ENCODE results near the gene STAT5A. TPM values are rescaled to one million over a fixed set of nuclear protein-coding genes. Genes with fewer than 3 reads are reported as not detected.

STAT5A gene
- total and polyA plus RNA-seq, 9 of the 15 experiments (the other 6 are each of a cell fraction or from before 2014, with no cell fraction given): 79.9 to 415 (median 196) TPM

DNA sequence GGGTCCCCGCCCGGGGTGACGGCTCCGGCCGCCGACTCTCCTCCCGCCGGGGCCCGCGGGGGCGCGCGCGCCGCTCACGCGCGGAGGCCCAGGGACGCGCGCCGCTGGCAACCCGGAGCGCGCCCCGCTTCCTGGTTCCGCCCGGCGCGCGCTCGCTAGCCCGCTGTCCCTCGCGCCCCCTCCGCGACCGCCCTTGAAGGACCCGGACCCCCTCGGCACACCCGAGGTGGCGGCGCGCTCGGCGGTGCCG is 12.0 kb upstream of the STAT5A start, which contains the start of gene STAT5B (continued):
- TF ChIP-seq, protein P1, sequence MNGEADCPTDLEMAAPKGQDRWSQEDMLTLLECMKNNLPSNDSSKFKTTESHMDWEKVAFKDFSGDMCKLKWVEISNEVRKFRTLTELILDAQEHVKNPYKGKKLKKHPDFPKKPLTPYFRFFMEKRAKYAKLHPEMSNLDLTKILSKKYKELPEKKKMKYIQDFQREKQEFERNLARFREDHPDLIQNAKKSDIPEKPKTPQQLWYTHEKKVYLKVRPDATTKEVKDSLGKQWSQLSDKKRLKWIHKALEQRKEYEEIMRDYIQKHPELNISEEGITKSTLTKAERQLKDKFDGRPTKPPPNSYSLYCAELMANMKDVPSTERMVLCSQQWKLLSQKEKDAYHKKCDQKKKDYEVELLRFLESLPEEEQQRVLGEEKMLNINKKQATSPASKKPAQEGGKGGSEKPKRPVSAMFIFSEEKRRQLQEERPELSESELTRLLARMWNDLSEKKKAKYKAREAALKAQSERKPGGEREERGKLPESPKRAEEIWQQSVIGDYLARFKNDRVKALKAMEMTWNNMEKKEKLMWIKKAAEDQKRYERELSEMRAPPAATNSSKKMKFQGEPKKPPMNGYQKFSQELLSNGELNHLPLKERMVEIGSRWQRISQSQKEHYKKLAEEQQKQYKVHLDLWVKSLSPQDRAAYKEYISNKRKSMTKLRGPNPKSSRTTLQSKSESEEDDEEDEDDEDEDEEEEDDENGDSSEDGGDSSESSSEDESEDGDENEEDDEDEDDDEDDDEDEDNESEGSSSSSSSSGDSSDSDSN (IDR thresholded peaks at IDR 0.05; ENCODE audit: borderline replicate concordance in 1 of 2, low read depth in 2 of 2, low read length in 2 of 2): peak in 1 of 2 experiments; percentile 43; a peak in 1 of 4 replicates
- TF ChIP-seq PRPF4 (IDR thresholded peaks at IDR 0.05; ENCODE audit: insufficient read depth, low read depth, low read length, poor library complexity, severe bottlenecking) (no peak), ZNF668 (CRISPR knock-in tag; IDR thresholded peaks at IDR 0.05) (no peak), BMI1 (IDR thresholded peaks at IDR 0.05; ENCODE audit: low read length) (no peak), CBFA2T2 (conservative IDR thresholded peaks at IDR 0.05) (no peak), GTF2F1 (IDR thresholded peaks at IDR 0.05; ENCODE audit: low read depth, low read length) (no peak), ZNF408 (CRISPR knock-in tag; IDR thresholded peaks at IDR 0.05; ENCODE audit: low read depth) (no peak), TRIM24 (IDR thresholded peaks at IDR 0.05) (no peak), KDM1A (IDR thresholded peaks at IDR 0.05) (no peak), MAZ (CRISPR knock-in tag; conservative IDR thresholded peaks at IDR 0.05 in 1 of 2, IDR thresholded peaks at IDR 0.05 in 1 of 2) (no peak), ZNF695 (CRISPR knock-in tag; IDR thresholded peaks at IDR 0.05) (no peak), SMARCC2 (IDR thresholded peaks at IDR 0.05; ENCODE audit: low read depth) (no peak), MTF1 (CRISPR knock-in tag; IDR thresholded peaks at IDR 0.05; ENCODE audit: borderline replicate concordance) (no peak), ZFPM2 (CRISPR knock-in tag; IDR thresholded peaks at IDR 0.05) (0 out of 2 replicates have a peak, but pooled peaks have one; percentile 11), MCM3 (IDR thresholded peaks at IDR 0.05) (no peak), KHSRP (IDR thresholded peaks at IDR 0.05) (no peak), TCF3 (CRISPR knock-in tag; IDR thresholded peaks at IDR 0.05) (no peak), KAT2B (IDR thresholded peaks at IDR 0.05; ENCODE audit: low read depth, low read length) (no peak), KDM4B (IDR thresholded peaks at IDR 0.05; ENCODE audit: borderline replicate concordance in 2 of 2, low read depth in 1 of 2) (0 out of 4 replicates have a peak, but pooled peaks of 1 of the 2 experiments have one; percentile 7)
- TF ChIP-seq, protein P2, sequence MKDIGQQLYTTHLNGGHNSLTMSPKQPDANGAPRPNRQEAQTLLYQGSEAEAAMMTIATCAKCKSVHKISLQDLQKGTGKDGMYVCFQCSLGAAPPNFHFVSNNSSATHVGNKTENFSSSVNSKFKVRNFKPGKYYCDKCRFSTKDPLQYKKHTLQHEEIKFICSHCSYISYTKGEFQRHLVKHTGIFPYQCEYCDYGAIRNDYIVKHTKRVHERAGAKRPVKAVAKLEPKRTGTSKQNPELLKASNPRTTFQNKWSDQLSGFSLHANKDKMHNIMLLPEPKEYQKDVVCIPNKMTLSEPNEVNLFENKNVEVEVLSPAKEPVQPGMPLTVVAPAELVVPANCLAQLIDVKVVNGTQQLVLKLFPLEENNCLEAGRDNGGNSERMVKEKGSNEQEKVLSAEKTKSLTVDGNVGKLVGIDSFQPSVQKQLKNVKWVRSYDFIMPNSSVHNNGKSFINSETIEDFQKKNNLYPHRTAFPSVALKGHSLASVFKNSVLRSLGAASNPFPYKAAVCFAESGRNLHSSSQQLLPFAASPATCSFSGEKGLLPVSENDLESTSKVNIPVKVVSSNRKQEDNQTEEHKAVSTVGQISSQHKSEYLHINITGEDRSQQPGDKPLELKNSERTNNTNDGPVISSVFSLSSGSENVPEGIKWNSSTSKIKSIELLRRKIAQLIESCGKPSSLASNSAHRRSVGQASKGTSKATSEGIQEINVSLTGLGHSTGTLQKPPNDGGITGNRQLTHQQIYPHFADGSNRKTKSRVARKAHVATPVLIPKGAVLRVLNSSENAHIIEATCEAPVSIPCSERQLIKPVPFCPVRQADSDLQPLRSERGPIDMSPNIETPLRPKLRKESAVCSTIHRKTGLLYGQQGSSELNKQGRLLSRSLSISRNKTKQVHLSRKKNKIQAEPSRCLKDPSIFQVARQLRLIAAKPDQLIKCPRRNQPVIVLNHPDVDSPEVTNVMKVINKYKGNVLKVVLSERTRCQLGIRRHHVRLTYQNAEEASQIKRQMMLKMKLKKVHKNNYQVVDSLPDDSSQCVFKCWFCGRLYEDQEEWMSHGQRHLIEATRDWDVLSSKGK (CRISPR knock-in tag; IDR thresholded peaks at IDR 0.05): no peak
- TF ChIP-seq, protein P3, sequence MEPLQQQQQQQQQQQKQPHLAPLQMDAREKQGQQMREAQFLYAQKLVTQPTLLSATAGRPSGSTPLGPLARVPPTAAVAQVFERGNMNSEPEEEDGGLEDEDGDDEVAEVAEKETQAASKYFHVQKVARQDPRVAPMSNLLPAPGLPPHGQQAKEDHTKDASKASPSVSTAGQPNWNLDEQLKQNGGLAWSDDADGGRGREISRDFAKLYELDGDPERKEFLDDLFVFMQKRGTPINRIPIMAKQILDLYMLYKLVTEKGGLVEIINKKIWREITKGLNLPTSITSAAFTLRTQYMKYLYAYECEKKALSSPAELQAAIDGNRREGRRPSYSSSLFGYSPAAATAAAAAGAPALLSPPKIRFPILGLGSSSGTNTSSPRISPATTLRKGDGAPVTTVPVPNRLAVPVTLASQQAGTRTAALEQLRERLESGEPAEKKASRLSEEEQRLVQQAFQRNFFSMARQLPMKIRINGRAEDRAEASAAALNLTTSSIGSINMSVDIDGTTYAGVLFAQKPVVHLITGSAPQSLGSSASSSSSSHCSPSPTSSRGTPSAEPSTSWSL (CRISPR knock-in tag; IDR thresholded peaks at IDR 0.05; ENCODE audit: borderline replicate concordance): no peak
- TF ChIP-seq, protein P4, sequence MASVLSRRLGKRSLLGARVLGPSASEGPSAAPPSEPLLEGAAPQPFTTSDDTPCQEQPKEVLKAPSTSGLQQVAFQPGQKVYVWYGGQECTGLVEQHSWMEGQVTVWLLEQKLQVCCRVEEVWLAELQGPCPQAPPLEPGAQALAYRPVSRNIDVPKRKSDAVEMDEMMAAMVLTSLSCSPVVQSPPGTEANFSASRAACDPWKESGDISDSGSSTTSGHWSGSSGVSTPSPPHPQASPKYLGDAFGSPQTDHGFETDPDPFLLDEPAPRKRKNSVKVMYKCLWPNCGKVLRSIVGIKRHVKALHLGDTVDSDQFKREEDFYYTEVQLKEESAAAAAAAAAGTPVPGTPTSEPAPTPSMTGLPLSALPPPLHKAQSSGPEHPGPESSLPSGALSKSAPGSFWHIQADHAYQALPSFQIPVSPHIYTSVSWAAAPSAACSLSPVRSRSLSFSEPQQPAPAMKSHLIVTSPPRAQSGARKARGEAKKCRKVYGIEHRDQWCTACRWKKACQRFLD (CRISPR knock-in tag; IDR thresholded peaks at IDR 0.05): peak; percentile 84

Data from K562 (cell line).